ENCODE measurements around the gene WWC1.

WWC1 gene

GRCh38 chr5:168317521-168318147 lies 26.2 kb downstream of the WWC1 start:
- H2AFZ ChIP-seq (ENCODE audit: low read depth, low read length), result no peak overlapping the region
- no peak overlapping the region for H2BK12ac ChIP-seq (ENCODE audit: low read length in 2 of 2)
- 10% methylated on average over 4 of the region's 4 CpGs for WGBS
- H3K23ac ChIP-seq (ENCODE audit: low read length in 2 of 2), result no peak overlapping the region
- H4K91ac ChIP-seq (ENCODE audit: low read length), result no peak overlapping the region
- no peaks in the 10 kb centered on the region for H3K36me3 ChIP-seq (ENCODE audit: control insufficient read depth in 1 of 2, insufficient read depth in 2 of 2, low read depth in 1 of 2, low read length in 2 of 2)
- peak overlapping the region; percentile 9 for H3K27ac ChIP-seq (ENCODE audit: low read length, poor library complexity, severe bottlenecking)
- no peak overlapping the region for H3K14ac ChIP-seq (ENCODE audit: low read length in 2 of 2)
- no peak overlapping the region for H2BK5ac ChIP-seq (ENCODE audit: low read depth, low read length, poor library complexity, severe bottlenecking)
- H4K8ac ChIP-seq (ENCODE audit: low read length), result peak overlapping the region; percentile 62
- no peak overlapping the region for H3K4ac ChIP-seq (ENCODE audit: low read depth in 1 of 2, low read length in 2 of 2)
- H2AK5ac ChIP-seq (ENCODE audit: low read length, severe bottlenecking), result no peak overlapping the region
- no peak overlapping the region for H3K4me2 ChIP-seq (ENCODE audit: low read length, poor library complexity, severe bottlenecking)
- H3K4me1 ChIP-seq (ENCODE audit: control insufficient read depth, insufficient read depth, low read depth, low read length), result peaks cover 19% of the 10 kb centered on the region
- H3K27me3 ChIP-seq (ENCODE audit: control insufficient read depth in 1 of 2, insufficient read depth in 1 of 2, low read length in 2 of 2), result no peaks in the 10 kb centered on the region
- peaks cover 4% of the 10 kb centered on the region for H3K79me1 ChIP-seq (replicated peaks; ENCODE audit: low read length, poor library complexity, severe bottlenecking)
- DNase-seq, result peak; percentile 91
- no peak overlapping the region for H3K4me3 ChIP-seq (ENCODE audit: insufficient read depth in 1 of 2, low read depth in 1 of 2, low read length in 2 of 2)
- no peak overlapping the region for H2BK120ac ChIP-seq (ENCODE audit: low read depth, low read length)
- no peak overlapping the region for H3K18ac ChIP-seq (ENCODE audit: low read depth in 1 of 2, low read length in 2 of 2)
- H3K9ac ChIP-seq (ENCODE audit: low read length), result peak overlapping the region; percentile 33
- H3K9me3 ChIP-seq (ENCODE audit: control insufficient read depth, low read length), result no peaks in the 10 kb centered on the region
- H2BK15ac ChIP-seq (ENCODE audit: low read depth, poor library complexity, severe bottlenecking), result no peak overlapping the region

GRCh38 chr5:168318240-168318639 lies 26.8 kb downstream of the WWC1 start:
- no peak overlapping the region for H4K8ac ChIP-seq (ENCODE audit: low read length)
- H3K36me3 ChIP-seq (ENCODE audit: control insufficient read depth in 1 of 2, insufficient read depth in 2 of 2, low read depth in 1 of 2, low read length in 2 of 2), result no peaks in the 10 kb centered on the region
- no peak overlapping the region for H3K27ac ChIP-seq (ENCODE audit: low read length, poor library complexity, severe bottlenecking)
- no peak overlapping the region for H2BK12ac ChIP-seq (ENCODE audit: low read length in 2 of 2)
- H3K9ac ChIP-seq (ENCODE audit: low read length), result peak overlapping the region; percentile 13
- H2AFZ ChIP-seq (ENCODE audit: low read depth, low read length), result no peak overlapping the region
- H4K91ac ChIP-seq (ENCODE audit: low read length), result no peak overlapping the region
- no peak overlapping the region for H3K18ac ChIP-seq (ENCODE audit: low read depth in 1 of 2, low read length in 2 of 2)
- no peak overlapping the region for H2BK120ac ChIP-seq (ENCODE audit: low read depth, low read length)
- H3K23ac ChIP-seq (ENCODE audit: low read length in 2 of 2), result no peak overlapping the region
- H2BK5ac ChIP-seq (ENCODE audit: low read depth, low read length, poor library complexity, severe bottlenecking), result no peak overlapping the region
- H3K4me1 ChIP-seq (ENCODE audit: control insufficient read depth, insufficient read depth, low read depth, low read length), result peaks cover 19% of the 10 kb centered on the region
- no peak overlapping the region for H3K4me2 ChIP-seq (ENCODE audit: low read length, poor library complexity, severe bottlenecking)
- peaks cover 4% of the 10 kb centered on the region for H3K79me1 ChIP-seq (replicated peaks; ENCODE audit: low read length, poor library complexity, severe bottlenecking)
- H2AK5ac ChIP-seq (ENCODE audit: low read length, severe bottlenecking), result no peak overlapping the region
- H3K9me3 ChIP-seq (ENCODE audit: control insufficient read depth, low read length), result no peaks in the 10 kb centered on the region
- no peak overlapping the region for H3K4me3 ChIP-seq (ENCODE audit: insufficient read depth in 1 of 2, low read depth in 1 of 2, low read length in 2 of 2)
- H3K14ac ChIP-seq (ENCODE audit: low read length in 2 of 2), result no peak overlapping the region
- no peak overlapping the region for H3K4ac ChIP-seq (ENCODE audit: low read depth in 1 of 2, low read length in 2 of 2)
- H2BK15ac ChIP-seq (ENCODE audit: low read depth, poor library complexity, severe bottlenecking), result no peak overlapping the region
- no peaks in the 10 kb centered on the region for H3K27me3 ChIP-seq (ENCODE audit: control insufficient read depth in 1 of 2, insufficient read depth in 1 of 2, low read length in 2 of 2)
- WGBS, result 100% methylated on average over 2 of the region's 4 CpGs
- no peak for DNase-seq

- Histone ChIP-seq H3K79me1 (replicated peaks; ENCODE audit: low read length, poor library complexity, severe bottlenecking) (peaks cover under 1% of the 10 kb centered on the region), H3K9me3 (ENCODE audit: control insufficient read depth, low read length) (no peaks in the 10 kb centered on the region), H2AFZ (ENCODE audit: low read depth, low read length) (no peak overlapping the region), H4K91ac (ENCODE audit: low read length) (no peak overlapping the region), H3K4ac (ENCODE audit: low read depth in 1 of 2, low read length in 2 of 2) (no peak overlapping the region), H2BK15ac (ENCODE audit: low read depth, poor library complexity, severe bottlenecking) (no peak overlapping the region), H2AK5ac (ENCODE audit: low read length, severe bottlenecking) (no peak overlapping the region), H3K18ac (ENCODE audit: low read depth in 1 of 2, low read length in 2 of 2) (no peak overlapping the region), H2BK120ac (ENCODE audit: low read depth, low read length) (no peak overlapping the region), H3K9ac (ENCODE audit: low read length) (no peak overlapping the region), H2BK12ac (ENCODE audit: low read length in 2 of 2) (no peak overlapping the region), H3K4me3 (ENCODE audit: insufficient read depth in 1 of 2, low read depth in 1 of 2, low read length in 2 of 2) (no peak overlapping the region), H3K27me3 (ENCODE audit: control insufficient read depth in 1 of 2, insufficient read depth in 1 of 2, low read length in 2 of 2) (no peaks in the 10 kb centered on the region), H2BK5ac (ENCODE audit: low read depth, low read length, poor library complexity, severe bottlenecking) (no peak overlapping the region), H3K4me2 (ENCODE audit: low read length, poor library complexity, severe bottlenecking) (no peak overlapping the region), H3K14ac (ENCODE audit: low read length in 2 of 2) (no peak overlapping the region), H4K8ac (ENCODE audit: low read length) (no peak overlapping the region), H3K4me1 (ENCODE audit: control insufficient read depth, insufficient read depth, low read depth, low read length) (peaks cover 16% of the 10 kb centered on the region), H3K27ac (ENCODE audit: low read length, poor library complexity, severe bottlenecking) (no peak overlapping the region), H3K36me3 (ENCODE audit: control insufficient read depth in 1 of 2, insufficient read depth in 2 of 2, low read depth in 1 of 2, low read length in 2 of 2) (no peaks in the 10 kb centered on the region), H3K23ac (ENCODE audit: low read length in 2 of 2) (no peak overlapping the region)
- WGBS, result 78% methylated on average over 1 of the region's 3 CpGs
- DNase-seq, result no peak
These were observed 28.3 kb downstream of the WWC1 start for GRCh38 chr5:168319774-168320173.

GRCh38 chr5:168320805-168321204 lies 29.4 kb downstream of the WWC1 start:
- Histone ChIP-seq H2BK5ac (ENCODE audit: low read depth, low read length, poor library complexity, severe bottlenecking) (no peak overlapping the region), H3K23ac (ENCODE audit: low read length in 2 of 2) (no peak overlapping the region), H3K18ac (ENCODE audit: low read depth in 1 of 2, low read length in 2 of 2) (no peak overlapping the region), H3K9me3 (ENCODE audit: control insufficient read depth, low read length) (no peaks in the 10 kb centered on the region), H3K9ac (ENCODE audit: low read length) (no peak overlapping the region), H3K36me3 (ENCODE audit: control insufficient read depth in 1 of 2, insufficient read depth in 2 of 2, low read depth in 1 of 2, low read length in 2 of 2) (no peaks in the 10 kb centered on the region), H2BK15ac (ENCODE audit: low read depth, poor library complexity, severe bottlenecking) (peak overlapping the region; percentile 54), H2AFZ (ENCODE audit: low read depth, low read length) (no peak overlapping the region), H2AK5ac (ENCODE audit: low read length, severe bottlenecking) (peak overlapping the region; percentile 64), H3K14ac (ENCODE audit: low read length in 2 of 2) (no peak overlapping the region), H3K4me3 (ENCODE audit: insufficient read depth in 1 of 2, low read depth in 1 of 2, low read length in 2 of 2) (no peak overlapping the region), H4K8ac (ENCODE audit: low read length) (no peak overlapping the region), H3K27ac (ENCODE audit: low read length, poor library complexity, severe bottlenecking) (no peak overlapping the region), H3K79me1 (replicated peaks; ENCODE audit: low read length, poor library complexity, severe bottlenecking) (no peaks in the 10 kb centered on the region), H3K4me2 (ENCODE audit: low read length, poor library complexity, severe bottlenecking) (no peak overlapping the region), H3K4ac (ENCODE audit: low read depth in 1 of 2, low read length in 2 of 2) (no peak overlapping the region), H2BK120ac (ENCODE audit: low read depth, low read length) (no peak overlapping the region), H3K27me3 (ENCODE audit: control insufficient read depth in 1 of 2, insufficient read depth in 1 of 2, low read length in 2 of 2) (no peaks in the 10 kb centered on the region), H2BK12ac (ENCODE audit: low read length in 2 of 2) (no peak overlapping the region), H3K4me1 (ENCODE audit: control insufficient read depth, insufficient read depth, low read depth, low read length) (peaks cover 13% of the 10 kb centered on the region), H4K91ac (ENCODE audit: low read length) (no peak overlapping the region)
- whole genome bisulfite sequencing, result 48% methylated on average over 9 of the region's 9 CpGs
- no peak for DNase-seq

Data from mesenchymal stem cell (in vitro differentiated cells and primary cell).